NB4 (cell line): Measurements from ENCODE around the gene CD8B2.

Source experiments
- DNase-seq: peaks from one replicate; pipeline ENCODE4 v3.0.0; 2010; ENCODE audit warnings: low read depth
- H3K4me3 ChIP-seq: one replicate; pipeline ENCODE4 v1.5.1; 2011; ENCODE audit warnings: mild to moderate bottlenecking, low read depth, low read length, moderate library complexity
- CTCF ChIP-seq: IDR thresholded peaks from one replicate; pipeline ENCODE4 v1.5.1; 2012; ENCODE audit warnings: low read depth, low read length
- MAX ChIP-seq: IDR thresholded peaks from 2 replicates; pipeline ENCODE4 v1.6.1; 2011; ENCODE audit warnings: low read depth, low read length
- MYC ChIP-seq: IDR thresholded peaks from 2 replicates; pipeline ENCODE4 v1.6.1; 2011; ENCODE audit warnings: low read depth, low read length
- POLR2A ChIP-seq: IDR thresholded peaks from 2 replicates; pipeline ENCODE4 v1.6.1; 2011; ENCODE audit warnings: mild to moderate bottlenecking; ENCODE audit not compliant: insufficient read length; ENCODE audit errors: extremely low read depth

Gene CD8B2

DNA sequence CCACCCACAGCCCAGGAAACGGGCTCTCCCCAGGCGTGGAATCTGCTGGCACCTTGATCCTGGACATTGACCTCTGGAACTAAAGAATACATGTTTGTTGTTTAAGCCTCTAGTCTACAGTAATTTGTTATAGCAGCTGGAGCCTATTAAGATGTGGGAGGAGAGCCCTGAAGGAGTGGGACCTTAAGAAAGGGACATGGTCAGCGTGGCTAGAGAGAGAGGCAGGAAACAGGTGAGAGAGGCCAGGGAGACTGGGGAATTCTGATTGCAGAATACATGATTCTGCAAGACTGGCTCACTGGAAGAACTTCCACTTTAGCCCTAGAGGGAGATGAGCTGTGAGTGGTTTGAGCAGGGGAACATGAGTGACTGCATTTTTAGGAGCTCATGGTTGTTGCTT is 83.2 kb downstream of the CD8B2 start:
- DNase-seq, result no peak
- H3K4me3 ChIP-seq, result no peak overlapping the region
- TF ChIP-seq MAX, result no peak
- TF ChIP-seq POLR2A, result no peak
- TF ChIP-seq MYC, result no peak
- no peak for TF ChIP-seq CTCF
